Iris pigment epithelial cell (primary cell): ENCODE data around the gene MAPT.

Experiments
- DNase-seq: peaks from one replicate; pipeline ENCODE4 v3.0.0-alpha.2; 2011; ENCODE audit warnings: low read depth

The MAPT gene

DNA sequence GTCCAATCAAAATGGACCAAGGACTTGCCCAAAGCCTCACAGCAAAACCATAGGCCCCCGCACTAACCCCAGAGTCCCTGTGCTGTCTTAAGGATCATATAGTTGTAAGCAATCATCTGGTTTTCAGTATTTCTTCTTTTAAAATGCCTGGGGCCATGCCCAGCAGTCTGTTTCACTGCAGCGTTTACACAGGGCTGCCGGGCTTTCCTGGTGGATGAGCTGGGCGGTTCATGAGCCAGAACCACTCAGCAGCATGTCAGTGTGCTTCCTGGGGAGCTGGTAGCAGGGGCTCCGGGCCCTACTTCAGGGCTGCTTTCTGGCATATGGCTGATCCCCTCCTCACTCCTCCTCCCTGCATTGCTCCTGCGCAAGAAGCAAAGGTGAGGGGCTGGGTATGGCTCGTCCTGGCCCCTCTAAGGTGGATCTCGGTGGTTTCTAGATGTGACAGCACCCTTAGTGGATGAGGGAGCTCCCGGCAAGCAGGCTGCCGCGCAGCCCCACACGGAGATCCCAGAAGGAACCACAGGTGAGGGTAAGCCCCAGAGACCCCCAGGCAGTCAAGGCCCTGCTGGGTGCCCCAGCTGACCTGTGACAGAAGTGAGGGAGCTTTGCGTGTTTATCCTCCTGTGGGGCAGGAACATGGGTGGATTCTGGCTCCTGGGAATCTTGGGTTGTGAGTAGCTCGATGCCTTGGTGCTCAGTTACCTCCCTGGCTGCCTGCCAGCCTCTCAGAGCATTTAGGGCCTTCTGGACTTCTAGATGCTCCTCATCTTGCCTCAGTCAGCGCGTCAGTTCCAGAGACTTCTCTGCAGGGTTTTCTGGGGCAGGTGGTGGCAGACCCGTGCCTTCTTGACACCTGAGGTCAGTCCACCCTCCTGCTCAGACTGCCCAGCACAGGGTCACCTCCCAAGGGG lies 79.8 kb downstream of the MAPT start:
- no peak for DNase-seq

DNA sequence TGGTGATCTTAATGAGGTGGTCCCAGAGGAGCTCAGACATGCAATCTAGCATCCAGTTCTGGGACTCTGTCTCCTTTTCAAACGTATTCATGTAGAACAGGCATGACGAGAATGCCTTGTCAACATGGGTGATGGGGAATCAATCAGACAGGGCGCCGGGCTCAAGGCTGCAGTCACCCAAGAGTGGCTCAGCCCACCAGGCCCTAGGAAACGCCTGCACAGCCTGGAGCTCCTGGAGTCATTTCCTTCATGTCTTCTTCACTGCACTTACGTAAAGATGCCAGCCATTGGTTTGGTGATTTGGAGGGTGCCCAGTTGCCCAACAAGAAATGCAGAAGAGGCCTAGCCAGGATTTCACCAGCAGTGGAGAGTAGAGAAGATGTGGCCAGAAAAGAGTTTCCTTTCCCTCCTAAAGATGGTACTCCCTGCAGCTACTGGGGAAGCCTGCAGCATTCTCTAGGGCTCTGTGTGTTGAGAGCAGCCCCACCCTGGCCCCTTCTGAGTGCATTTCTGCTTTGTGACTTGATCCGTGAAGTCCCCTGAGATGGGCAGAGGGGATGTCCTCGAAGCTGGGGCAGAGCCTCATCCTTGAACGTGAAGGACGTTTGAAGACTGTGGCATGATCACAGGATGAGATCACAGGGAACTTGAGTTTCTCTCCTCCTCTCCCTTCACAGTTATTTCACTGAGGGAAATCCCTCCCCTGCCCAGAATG lies 80.7 kb downstream of the MAPT start:
- DNase-seq: no peak

DNA sequence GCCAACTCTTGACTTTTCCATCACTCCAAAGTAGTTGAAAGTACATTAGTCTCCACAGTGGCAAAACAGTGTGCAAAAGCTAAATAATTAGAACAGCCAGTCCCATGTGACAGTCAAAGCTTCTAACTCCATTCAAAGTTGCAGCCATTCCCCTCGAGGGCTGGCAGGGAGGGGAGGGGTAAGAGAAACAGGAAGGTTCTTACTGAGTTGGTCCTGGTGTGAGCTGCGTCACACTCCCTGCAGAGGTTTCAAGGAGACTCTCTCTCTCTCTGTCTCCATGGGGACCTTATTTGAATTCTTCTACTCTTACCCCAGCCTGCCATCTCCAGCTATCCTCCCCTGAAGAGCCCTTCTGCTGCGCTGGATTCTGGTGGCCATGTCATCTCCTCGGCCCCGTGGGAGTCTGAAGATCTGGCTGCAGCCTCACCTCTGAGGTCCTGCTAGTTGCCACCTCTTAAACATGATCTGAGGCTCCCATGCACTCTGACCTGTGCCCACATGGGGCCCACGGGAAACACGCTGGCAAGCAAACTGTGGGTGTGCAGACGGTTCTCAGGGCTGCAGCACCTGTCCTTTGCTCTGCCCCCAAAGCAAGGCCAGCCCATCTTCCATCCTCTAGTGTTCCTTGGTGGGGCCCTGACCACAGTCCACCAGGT lies 81.4 kb downstream of the MAPT start:
- no peak for DNase-seq

- no peak for DNase-seq
These were observed 82.0 kb downstream of the MAPT start for GRCh38 chr17:45976391-45976754.

DNA sequence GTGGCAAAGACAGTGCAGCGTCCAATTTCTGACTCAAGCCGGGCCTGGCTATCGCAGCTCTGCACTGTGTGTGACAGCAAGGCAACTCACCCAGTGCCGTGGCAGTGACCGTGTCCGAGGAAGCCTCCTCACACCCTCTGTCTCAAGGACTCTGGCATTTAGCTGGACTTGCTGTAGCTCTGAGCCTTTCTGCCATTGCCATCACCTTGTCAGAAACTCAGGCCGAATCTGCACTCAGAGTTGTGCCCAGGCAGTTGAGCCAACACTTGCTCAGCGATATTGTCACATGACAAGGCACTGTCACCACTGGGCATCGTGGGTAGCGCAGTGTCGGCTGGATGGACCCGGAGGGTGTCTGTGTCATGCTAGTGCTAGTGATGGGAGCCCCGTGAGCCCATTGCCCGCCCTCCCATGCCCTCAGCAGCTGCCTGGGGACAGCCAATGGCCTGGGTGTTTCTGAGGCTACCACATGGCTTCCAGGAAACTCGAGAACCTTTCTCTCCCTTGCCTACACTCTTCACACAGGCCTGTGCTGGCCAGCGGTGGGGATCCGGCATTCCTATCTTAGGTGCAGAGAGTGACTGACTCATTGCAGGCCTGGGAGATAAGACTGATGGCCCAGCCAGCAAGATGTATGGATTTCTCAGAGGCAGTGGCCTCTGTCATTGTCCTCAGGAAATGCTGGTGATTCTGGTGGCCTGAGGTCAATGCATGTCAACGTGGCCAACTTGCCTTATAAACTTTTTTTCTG lies 82.6 kb downstream of the MAPT start:
- DNase-seq: peak; percentile 44

DNA sequence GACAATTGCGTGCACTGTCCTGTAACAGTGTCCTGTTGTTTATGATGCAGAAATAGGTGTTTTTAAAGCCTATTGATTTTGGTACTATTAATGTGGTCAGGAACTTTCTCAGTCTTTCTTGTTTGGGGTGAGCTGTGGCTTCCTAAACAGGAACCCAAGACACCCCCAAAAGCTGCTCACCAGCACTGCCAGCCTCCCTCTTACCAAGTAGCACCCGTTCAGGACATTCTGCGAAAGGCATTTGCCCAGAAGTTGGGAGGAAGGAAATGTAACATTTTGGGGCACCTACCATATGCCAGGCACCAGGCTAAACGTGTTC lies 83.1 kb downstream of the MAPT start:
- DNase-seq: no peak

DNA sequence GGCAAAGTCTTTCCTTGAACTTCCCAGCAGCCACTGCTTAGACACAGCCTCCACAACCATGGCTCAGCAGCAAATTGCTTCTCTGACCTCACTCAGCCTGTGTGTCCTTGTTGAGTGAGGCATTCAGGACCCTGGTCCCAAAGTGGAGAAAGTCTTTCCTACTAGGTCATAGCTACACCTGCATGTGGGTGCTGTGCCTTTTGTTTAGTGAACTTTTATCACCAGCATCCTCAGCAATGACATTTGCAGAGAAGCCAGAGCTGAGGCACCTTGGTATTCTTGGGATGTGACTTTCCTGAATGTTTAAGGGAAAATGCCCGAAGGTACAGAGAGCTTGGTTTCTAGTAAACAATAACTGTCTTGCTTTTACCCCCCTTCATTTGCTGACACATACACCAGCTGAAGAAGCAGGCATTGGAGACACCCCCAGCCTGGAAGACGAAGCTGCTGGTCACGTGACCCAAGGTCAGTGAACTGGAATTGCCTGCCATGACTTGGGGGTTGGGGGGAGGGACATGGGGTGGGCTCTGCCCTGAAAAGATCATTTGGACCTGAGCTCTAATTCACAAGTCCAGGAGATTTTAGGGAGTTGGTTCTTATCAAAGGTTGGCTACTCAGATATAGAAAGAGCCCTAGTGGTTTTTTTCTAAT lies 83.7 kb downstream of the MAPT start:
- no peak for DNase-seq

- no peak for DNase-seq
These were observed 84.8 kb downstream of the MAPT start for GRCh38 chr17:45979137-45979536.

DNA sequence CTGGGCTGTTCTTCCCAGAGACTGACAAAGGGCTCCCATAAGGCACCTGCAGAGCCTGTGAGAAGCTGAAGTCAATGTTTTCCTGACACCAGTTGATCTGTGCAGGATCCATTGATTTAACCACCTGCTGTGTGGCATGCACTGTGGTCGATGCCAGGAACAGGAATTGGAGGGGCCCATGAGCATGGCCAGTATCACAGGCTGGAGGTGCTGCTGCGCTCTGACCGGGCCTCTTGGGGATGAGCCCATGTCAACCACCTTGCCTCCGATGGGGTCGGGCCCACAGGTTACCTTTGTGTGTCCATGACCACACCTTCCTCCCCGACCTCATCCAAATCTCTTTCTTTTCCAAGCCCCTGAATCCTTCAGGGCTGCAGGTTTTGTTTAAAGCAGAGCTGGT lies 86.5 kb downstream of the MAPT start:
- no peak for DNase-seq

GRCh38 chr17:45981306-45981705 lies 87.0 kb downstream of the MAPT start:
- no peak for DNase-seq

GRCh38 chr17:45982791-45983613 lies 88.6 kb downstream of the MAPT start:
- DNase-seq: no peak

GRCh38 chr17:45983614-45984310 lies 89.4 kb downstream of the MAPT start:
- DNase-seq: no peak

DNA sequence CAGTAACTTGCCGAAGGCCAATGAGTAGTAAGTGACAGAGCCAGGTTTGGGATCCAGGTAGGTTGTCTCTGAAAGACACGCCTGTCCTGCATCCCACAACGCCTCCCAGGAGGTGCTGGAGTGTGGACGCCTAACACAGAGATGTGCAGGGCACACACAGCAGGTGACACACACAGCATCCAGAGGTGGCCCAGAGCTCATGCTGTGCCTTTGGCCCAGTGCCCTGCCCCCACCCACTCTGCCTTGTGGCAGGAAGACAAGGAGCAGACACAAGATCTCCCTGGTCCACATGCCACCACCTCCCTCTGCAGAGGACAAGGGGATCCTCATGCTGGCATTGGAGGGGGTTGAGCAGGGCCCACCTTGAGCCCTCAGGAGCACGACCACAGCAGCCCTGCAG lies 90.0 kb downstream of the MAPT start:
- DNase-seq: no peak

- DNase-seq: no peak
These were observed 91.1 kb downstream of the MAPT start for GRCh38 chr17:45985447-45985846.

GRCh38 chr17:45986056-45986455 lies 91.7 kb downstream of the MAPT start:
- DNase-seq: no peak

- DNase-seq: no peak
These were observed 93.4 kb downstream of the MAPT start for GRCh38 chr17:45987706-45988105.

DNA sequence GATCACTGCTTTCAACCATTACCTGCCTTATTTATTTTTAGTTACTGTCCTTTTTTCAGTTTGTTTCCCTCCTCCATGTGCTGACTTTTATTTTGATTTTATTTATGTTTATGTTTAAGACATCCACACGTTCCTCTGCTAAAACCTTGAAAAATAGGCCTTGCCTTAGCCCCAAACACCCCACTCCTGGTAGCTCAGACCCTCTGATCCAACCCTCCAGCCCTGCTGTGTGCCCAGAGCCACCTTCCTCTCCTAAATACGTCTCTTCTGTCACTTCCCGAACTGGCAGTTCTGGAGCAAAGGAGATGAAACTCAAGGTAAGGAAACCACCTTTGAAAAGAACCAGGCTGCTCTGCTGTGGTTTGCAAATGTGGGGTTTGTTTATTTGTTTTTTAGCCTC lies 95.4 kb downstream of the MAPT start:
- DNase-seq: no peak

GRCh38 chr17:45990886-45991285 lies 96.5 kb downstream of the MAPT start:
- no peak for DNase-seq

GRCh38 chr17:45991341-45991740 lies 97.0 kb downstream of the MAPT start:
- DNase-seq: no peak

DNA sequence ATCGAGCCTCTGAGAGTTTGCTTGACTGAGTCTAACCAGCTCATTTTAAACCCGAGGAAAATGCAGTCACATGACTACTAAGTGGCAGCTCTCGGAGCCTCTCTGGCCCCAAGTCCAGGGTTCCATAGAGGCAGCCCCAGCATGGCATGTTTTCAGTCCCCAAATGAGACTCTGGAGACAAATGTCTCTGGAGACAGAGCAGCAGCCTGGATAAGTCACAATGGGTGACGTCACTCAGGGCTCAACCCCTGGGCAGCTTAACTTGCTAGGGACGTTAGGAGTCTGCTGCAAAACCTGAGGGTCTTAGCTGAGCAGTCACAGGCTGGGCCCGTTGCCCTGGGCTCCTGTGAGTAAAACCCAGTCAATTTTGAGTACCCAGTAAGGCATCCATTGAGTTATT lies 97.8 kb downstream of the MAPT start:
- no peak for DNase-seq
